Measurements from ENCODE around the gene FXYD2. TPM values are rescaled to one million over a fixed set of nuclear protein-coding genes. Genes with fewer than 3 reads are reported as not detected.

FXYD2 gene
- total and polyA plus RNA-seq, 2 of the 13 experiments (the other 11 are each of a cell fraction or from before 2014, with no cell fraction given) = 45.9 to 106 TPM

DNA sequence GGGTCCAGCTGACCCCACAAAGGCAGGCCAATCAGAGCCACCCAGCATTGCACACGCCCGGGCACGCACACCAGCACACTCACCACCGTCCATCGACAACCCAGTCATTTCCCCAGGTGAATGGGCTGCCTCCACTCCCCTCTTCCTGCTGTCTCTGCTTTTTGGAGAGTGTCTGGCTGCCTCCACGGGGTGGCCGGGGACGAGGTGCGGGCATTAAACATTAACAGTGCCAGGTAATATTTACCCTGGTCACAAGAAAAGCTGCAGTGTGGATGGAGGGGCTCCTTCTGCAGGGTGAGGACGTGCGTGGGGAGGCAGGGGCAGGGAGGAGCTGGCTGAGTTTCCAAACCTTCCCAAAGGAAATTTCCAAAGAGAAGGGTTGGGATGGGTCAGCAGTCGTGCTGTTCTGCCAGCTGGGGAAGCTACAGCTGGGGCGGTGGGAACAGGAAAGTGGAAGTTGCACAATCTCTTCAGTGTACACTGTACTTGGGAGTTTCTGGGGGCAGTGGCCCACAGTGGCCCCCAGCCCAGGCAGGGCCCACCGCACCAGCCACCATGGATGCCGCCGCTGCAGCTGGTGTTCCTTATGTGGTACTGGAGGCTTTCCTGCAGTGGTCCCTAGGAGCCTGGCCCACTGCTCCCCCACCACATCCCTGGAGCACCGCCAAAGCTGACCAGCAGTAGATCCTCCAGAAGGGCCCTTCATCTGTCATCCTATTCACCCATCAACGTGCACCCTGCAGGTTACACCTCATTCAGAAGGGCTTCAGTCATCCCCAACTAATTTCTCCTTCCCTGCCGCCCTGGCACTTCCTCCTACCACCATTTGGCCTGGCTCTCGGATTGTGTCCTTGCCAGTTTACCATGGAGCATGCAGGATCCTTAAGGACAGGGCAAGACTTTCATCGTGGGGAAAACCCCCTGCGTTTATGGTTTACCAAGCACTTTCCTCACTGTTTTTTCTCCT lies at the start of gene FXYD2 (continued):
- TF ChIP-seq, protein P1, sequence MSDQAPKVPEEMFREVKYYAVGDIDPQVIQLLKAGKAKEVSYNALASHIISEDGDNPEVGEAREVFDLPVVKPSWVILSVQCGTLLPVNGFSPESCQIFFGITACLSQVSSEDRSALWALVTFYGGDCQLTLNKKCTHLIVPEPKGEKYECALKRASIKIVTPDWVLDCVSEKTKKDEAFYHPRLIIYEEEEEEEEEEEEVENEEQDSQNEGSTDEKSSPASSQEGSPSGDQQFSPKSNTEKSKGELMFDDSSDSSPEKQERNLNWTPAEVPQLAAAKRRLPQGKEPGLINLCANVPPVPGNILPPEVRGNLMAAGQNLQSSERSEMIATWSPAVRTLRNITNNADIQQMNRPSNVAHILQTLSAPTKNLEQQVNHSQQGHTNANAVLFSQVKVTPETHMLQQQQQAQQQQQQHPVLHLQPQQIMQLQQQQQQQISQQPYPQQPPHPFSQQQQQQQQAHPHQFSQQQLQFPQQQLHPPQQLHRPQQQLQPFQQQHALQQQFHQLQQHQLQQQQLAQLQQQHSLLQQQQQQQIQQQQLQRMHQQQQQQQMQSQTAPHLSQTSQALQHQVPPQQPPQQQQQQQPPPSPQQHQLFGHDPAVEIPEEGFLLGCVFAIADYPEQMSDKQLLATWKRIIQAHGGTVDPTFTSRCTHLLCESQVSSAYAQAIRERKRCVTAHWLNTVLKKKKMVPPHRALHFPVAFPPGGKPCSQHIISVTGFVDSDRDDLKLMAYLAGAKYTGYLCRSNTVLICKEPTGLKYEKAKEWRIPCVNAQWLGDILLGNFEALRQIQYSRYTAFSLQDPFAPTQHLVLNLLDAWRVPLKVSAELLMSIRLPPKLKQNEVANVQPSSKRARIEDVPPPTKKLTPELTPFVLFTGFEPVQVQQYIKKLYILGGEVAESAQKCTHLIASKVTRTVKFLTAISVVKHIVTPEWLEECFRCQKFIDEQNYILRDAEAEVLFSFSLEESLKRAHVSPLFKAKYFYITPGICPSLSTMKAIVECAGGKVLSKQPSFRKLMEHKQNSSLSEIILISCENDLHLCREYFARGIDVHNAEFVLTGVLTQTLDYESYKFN (CRISPR knock-in tag; conservative IDR thresholded peaks at IDR 0.05) = peak; percentile 53
- no peak for TF ChIP-seq REPIN1 (CRISPR knock-in tag; IDR thresholded peaks at IDR 0.05; ENCODE audit: borderline replicate concordance, low read depth)
- no peak for TF ChIP-seq ZNF7 (CRISPR knock-in tag; IDR thresholded peaks at IDR 0.05)
- TF ChIP-seq SOX5 (CRISPR knock-in tag; IDR thresholded peaks at IDR 0.05; ENCODE audit: borderline replicate concordance) = no peak
- no peak for TF ChIP-seq MEF2D (CRISPR knock-in tag; IDR thresholded peaks at IDR 0.05)
- TF ChIP-seq, protein P2, sequence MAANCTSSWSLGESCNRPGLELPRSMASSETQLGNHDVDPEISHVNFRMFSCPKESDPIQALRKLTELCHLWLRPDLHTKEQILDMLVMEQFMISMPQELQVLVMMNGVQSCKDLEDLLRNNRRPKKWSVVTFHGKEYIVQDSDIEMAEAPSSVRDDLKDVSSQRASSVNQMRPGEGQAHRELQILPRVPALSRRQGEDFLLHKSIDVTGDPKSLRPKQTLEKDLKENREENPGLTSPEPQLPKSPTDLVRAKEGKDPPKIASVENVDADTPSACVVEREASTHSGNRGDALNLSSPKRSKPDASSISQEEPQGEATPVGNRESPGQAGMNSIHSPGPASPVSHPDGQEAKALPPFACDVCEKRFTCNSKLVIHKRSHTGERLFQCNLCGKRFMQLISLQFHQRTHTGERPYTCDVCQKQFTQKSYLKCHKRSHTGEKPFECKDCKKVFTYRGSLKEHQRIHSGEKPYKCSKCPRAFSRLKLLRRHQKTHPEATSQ (CRISPR knock-in tag; IDR thresholded peaks at IDR 0.05; ENCODE audit: borderline replicate concordance) = no peak
- no peak for TF ChIP-seq NFKBIZ (CRISPR knock-in tag; IDR thresholded peaks at IDR 0.05)
- TF ChIP-seq, protein P3, sequence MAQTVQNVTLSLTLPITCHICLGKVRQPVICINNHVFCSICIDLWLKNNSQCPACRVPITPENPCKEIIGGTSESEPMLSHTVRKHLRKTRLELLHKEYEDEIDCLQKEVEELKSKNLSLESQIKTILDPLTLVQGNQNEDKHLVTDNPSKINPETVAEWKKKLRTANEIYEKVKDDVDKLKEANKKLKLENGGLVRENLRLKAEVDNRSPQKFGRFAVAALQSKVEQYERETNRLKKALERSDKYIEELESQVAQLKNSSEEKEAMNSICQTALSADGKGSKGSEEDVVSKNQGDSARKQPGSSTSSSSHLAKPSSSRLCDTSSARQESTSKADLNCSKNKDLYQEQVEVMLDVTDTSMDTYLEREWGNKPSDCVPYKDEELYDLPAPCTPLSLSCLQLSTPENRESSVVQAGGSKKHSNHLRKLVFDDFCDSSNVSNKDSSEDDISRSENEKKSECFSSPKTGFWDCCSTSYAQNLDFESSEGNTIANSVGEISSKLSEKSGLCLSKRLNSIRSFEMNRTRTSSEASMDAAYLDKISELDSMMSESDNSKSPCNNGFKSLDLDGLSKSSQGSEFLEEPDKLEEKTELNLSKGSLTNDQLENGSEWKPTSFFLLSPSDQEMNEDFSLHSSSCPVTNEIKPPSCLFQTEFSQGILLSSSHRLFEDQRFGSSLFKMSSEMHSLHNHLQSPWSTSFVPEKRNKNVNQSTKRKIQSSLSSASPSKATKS (CRISPR knock-in tag; IDR thresholded peaks at IDR 0.05) = no peak
- TF ChIP-seq ZNF251 (CRISPR knock-in tag; IDR thresholded peaks at IDR 0.05) = no peak
- TF ChIP-seq, protein P4, sequence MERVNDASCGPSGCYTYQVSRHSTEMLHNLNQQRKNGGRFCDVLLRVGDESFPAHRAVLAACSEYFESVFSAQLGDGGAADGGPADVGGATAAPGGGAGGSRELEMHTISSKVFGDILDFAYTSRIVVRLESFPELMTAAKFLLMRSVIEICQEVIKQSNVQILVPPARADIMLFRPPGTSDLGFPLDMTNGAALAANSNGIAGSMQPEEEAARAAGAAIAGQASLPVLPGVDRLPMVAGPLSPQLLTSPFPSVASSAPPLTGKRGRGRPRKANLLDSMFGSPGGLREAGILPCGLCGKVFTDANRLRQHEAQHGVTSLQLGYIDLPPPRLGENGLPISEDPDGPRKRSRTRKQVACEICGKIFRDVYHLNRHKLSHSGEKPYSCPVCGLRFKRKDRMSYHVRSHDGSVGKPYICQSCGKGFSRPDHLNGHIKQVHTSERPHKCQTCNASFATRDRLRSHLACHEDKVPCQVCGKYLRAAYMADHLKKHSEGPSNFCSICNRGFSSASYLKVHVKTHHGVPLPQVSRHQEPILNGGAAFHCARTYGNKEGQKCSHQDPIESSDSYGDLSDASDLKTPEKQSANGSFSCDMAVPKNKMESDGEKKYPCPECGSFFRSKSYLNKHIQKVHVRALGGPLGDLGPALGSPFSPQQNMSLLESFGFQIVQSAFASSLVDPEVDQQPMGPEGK (CRISPR knock-in tag; IDR thresholded peaks at IDR 0.05) = peak; percentile 96
- TF ChIP-seq, protein P5, sequence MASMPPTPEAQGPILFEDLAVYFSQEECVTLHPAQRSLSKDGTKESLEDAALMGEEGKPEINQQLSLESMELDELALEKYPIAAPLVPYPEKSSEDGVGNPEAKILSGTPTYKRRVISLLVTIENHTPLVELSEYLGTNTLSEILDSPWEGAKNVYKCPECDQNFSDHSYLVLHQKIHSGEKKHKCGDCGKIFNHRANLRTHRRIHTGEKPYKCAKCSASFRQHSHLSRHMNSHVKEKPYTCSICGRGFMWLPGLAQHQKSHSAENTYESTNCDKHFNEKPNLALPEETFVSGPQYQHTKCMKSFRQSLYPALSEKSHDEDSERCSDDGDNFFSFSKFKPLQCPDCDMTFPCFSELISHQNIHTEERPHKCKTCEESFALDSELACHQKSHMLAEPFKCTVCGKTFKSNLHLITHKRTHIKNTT (CRISPR knock-in tag; IDR thresholded peaks at IDR 0.05) = no peak
- TF ChIP-seq SOX6 (IDR thresholded peaks at IDR 0.05) = no peak
- TF ChIP-seq SOX6 (CRISPR knock-in tag; IDR thresholded peaks at IDR 0.05) = no peak; the same call in 1 of the 2 replicates
- no peak for TF ChIP-seq ZNF776 (CRISPR knock-in tag; IDR thresholded peaks at IDR 0.05)
- TF ChIP-seq JUN (CRISPR knock-in tag; IDR thresholded peaks at IDR 0.05) = no peak
- TF ChIP-seq FLYWCH1 (CRISPR knock-in tag; IDR thresholded peaks at IDR 0.05) = no peak
- TF ChIP-seq ZNF749 (CRISPR knock-in tag; IDR thresholded peaks at IDR 0.05; ENCODE audit: borderline replicate concordance) = no peak

All from HepG2 (cell line).